Measurements from ENCODE around the gene NAV1. TPM values are rescaled to one million over a fixed set of nuclear protein-coding genes. Genes with fewer than 3 reads are reported as not detected.
"Not testable (repeated sequence)": the region's sequence is repeated elsewhere in the genome, so short reads cannot be mapped to it uniquely, and the experiment has no call there.

The NAV1 gene
- total RNA-seq, 1 donor from 2014 or later = 29.7 TPM

- DNase-seq (ENCODE audit: low read depth, low spot score) = no peak
Observed at GRCh38 chr1:201544710-201545109, 5.8 kb downstream of the NAV1 start.

GRCh38 chr1:201545851-201546492, 7.0 kb downstream of the NAV1 start:
- no peak for DNase-seq (ENCODE audit: low read depth, low spot score)

GRCh38 chr1:201549522-201549921, 10.6 kb downstream of the NAV1 start:
- not testable (repeated sequence) for DNase-seq (ENCODE audit: low read depth, low spot score)

GRCh38 chr1:201551096-201551495, 12.2 kb downstream of the NAV1 start:
- DNase-seq (ENCODE audit: low read depth, low spot score) = no peak

- no peak for DNase-seq (ENCODE audit: low read depth, low spot score)
Observed at GRCh38 chr1:201551877-201552731, 13.2 kb downstream of the NAV1 start.

- no peak for DNase-seq (ENCODE audit: low read depth, low spot score)
Observed at GRCh38 chr1:201552941-201553351, 14.0 kb downstream of the NAV1 start.

GRCh38 chr1:201553496-201554189, 14.7 kb downstream of the NAV1 start:
- DNase-seq (ENCODE audit: low read depth, low spot score) = no peak

GRCh38 chr1:201554190-201554600, 15.3 kb downstream of the NAV1 start:
- DNase-seq (ENCODE audit: low read depth, low spot score) = no peak

- DNase-seq (ENCODE audit: low read depth, low spot score) = no peak
Observed at GRCh38 chr1:201554789-201555592, 16.1 kb downstream of the NAV1 start.

- DNase-seq (ENCODE audit: low read depth, low spot score) = no peak
Observed at GRCh38 chr1:201555593-201555945, 16.6 kb downstream of the NAV1 start.

GRCh38 chr1:201556841-201557571, 18.1 kb downstream of the NAV1 start:
- no peak for DNase-seq (ENCODE audit: low read depth, low spot score)

- DNase-seq (ENCODE audit: low read depth, low spot score) = no peak
Observed at GRCh38 chr1:201557572-201557958, 18.6 kb downstream of the NAV1 start.

- no peak for DNase-seq (ENCODE audit: low read depth, low spot score)
Observed at GRCh38 chr1:201559679-201560162, 20.8 kb downstream of the NAV1 start.

- DNase-seq (ENCODE audit: low read depth, low spot score) = no peak
Observed at GRCh38 chr1:201560328-201561194, 21.6 kb downstream of the NAV1 start.

- DNase-seq (ENCODE audit: low read depth, low spot score) = no peak
Observed at GRCh38 chr1:201561195-201561564, 22.3 kb downstream of the NAV1 start.

- DNase-seq (ENCODE audit: low read depth, low spot score) = no peak
Observed at GRCh38 chr1:201561601-201562000, 22.7 kb downstream of the NAV1 start.

- DNase-seq (ENCODE audit: low read depth, low spot score) = no peak
Observed at GRCh38 chr1:201562257-201562656, 23.3 kb downstream of the NAV1 start.

GRCh38 chr1:201562659-201563405, 23.9 kb downstream of the NAV1 start:
- no peak for DNase-seq (ENCODE audit: low read depth, low spot score)

- DNase-seq (ENCODE audit: low read depth, low spot score) = no peak
Observed at GRCh38 chr1:201563406-201563780, 24.5 kb downstream of the NAV1 start.
